K562 (cell line): Measurements from ENCODE around the gene ZNF668. TPM values are rescaled to one million over a fixed set of nuclear protein-coding genes. Genes with fewer than 3 reads are reported as not detected.

Experiments used
- CBFB ChIP-seq: sonication (generic); formaldehyde crosslinking; IDR thresholded peaks from 2 replicates; pipeline ENCODE4 v1.4.0; 2020; ENCODE audit warnings: mild to moderate bottlenecking, missing genetic modification reagents
- COPS2 ChIP-seq: fragments of 450-650 bp; conservative IDR thresholded peaks from 2 replicates; pipeline ENCODE4 v1.6.1; 2016; ENCODE audit warnings: mild to moderate bottlenecking, moderate library complexity
- ERF ChIP-seq: fragments of 450-650 bp; formaldehyde crosslinking; IDR thresholded peaks from 2 replicates; pipeline ENCODE4 v1.4.0; 2020; ENCODE audit warnings: mild to moderate bottlenecking, mixed read lengths
- ETV1 ChIP-seq: fragments of 450-650 bp; conservative IDR thresholded peaks from 2 replicates; pipeline ENCODE4 v1.6.1; 2016; ENCODE audit warnings: missing genetic modification characterization, control low read depth, low read depth, missing compliant biosample characterization
- HLTF ChIP-seq: fragments of 450-650 bp; IDR thresholded peaks from 2 replicates; pipeline ENCODE4 v1.6.1; 2016
- NCOA2 ChIP-seq, 2 experiments: fragments of 450-650 bp; IDR thresholded peaks; 2 replicates each; pipeline ENCODE4 v1.6.1; 2018; ENCODE audit warnings: mild to moderate bottlenecking in 2 of 2, moderate library complexity in 1 of 2; ENCODE audit not compliant: partially characterized antibody in 2 of 2
- NEUROD1 ChIP-seq: fragments of 150-350 bp; IDR thresholded peaks from 2 replicates; pipeline ENCODE4 v1.6.1; 2014; ENCODE audit warnings: borderline replicate concordance, low read length, low read depth; ENCODE audit not compliant: partially characterized antibody
- NFIC ChIP-seq: fragments of 450-650 bp; IDR thresholded peaks from 2 replicates; pipeline ENCODE4 v1.6.1; 2017; ENCODE audit warnings: mild to moderate bottlenecking, inconsistent platforms
- PHB ChIP-seq: fragments of 250-450 bp; sonication (Bioruptor Pico); IDR thresholded peaks from 2 replicates; pipeline ENCODE4 v1.5.0; 2021
- POLR2AphosphoS5 ChIP-seq: IDR thresholded peaks from 2 replicates; pipeline ENCODE4 v1.6.1; 2011; ENCODE audit warnings: mild to moderate bottlenecking, low read depth, low read length, moderate library complexity; ENCODE audit not compliant: control insufficient read depth, insufficient read depth
- POU5F1 ChIP-seq: fragments of 150-350 bp; IDR thresholded peaks from 2 replicates; pipeline ENCODE4 v1.6.1; 2014; ENCODE audit warnings: borderline replicate concordance, low read length, low read depth, mild to moderate bottlenecking; ENCODE audit not compliant: partially characterized antibody
- PTBP1 ChIP-seq: fragments of 200-400 bp; formaldehyde crosslinking; IDR thresholded peaks from 2 replicates; pipeline ENCODE4 v1.6.1; 2017; ENCODE audit warnings: low read depth, low read length
- SMARCA5 ChIP-seq: fragments of 450-650 bp; IDR thresholded peaks from 2 replicates; pipeline ENCODE4 v1.6.1; 2016
- SOX6 ChIP-seq: fragments of 450-650 bp; IDR thresholded peaks from 2 replicates; pipeline ENCODE4 v1.6.1; 2014; ENCODE audit warnings: mild to moderate bottlenecking
- ZNF134 ChIP-seq: fragments of 250-450 bp; sonication (Bioruptor Pico); conservative IDR thresholded peaks from 2 replicates; pipeline ENCODE4 v1.4.0; 2020
- ZNF140 ChIP-seq: fragments of 250-450 bp; sonication (Bioruptor Pico); IDR thresholded peaks from 2 replicates; pipeline ENCODE4 v1.8.0; 2021; ENCODE audit warnings: moderate library complexity, mild to moderate bottlenecking, inconsistent platforms
- ZNF347 ChIP-seq: fragments of 450-650 bp; formaldehyde crosslinking; IDR thresholded peaks from 2 replicates; pipeline ENCODE4 v1.4.0; 2020; ENCODE audit warnings: low read depth, mild to moderate bottlenecking, moderate library complexity
- ZNF445 ChIP-seq: fragments of 250-450 bp; sonication (Bioruptor Pico); IDR thresholded peaks from 2 replicates; pipeline ENCODE4 v1.4.0; 2020; ENCODE audit warnings: low read depth, mild to moderate bottlenecking, moderate library complexity
- ZNF586 ChIP-seq: fragments of 450-650 bp; formaldehyde crosslinking; conservative IDR thresholded peaks from 2 replicates; pipeline ENCODE4 v1.4.0; 2020; ENCODE audit warnings: mild to moderate bottlenecking, moderate library complexity
- ZNF644 ChIP-seq: fragments of 200-800 bp; sonication (Bioruptor generic); IDR thresholded peaks from 2 replicates; pipeline ENCODE4 v1.6.1; 2016; ENCODE audit warnings: low read depth, missing genetic modification characterization, missing compliant biosample characterization
- ZNF77 ChIP-seq: fragments of 250-450 bp; sonication (Bioruptor Pico); IDR thresholded peaks from 2 replicates; pipeline ENCODE4 v1.5.0; 2020
- polyA plus RNA-seq, 8 experiments: library from polyadenylated mRNA; depleted of rRNA in 4 of 8; stranded (reverse) in 5 of 8; unstranded in 3 of 8; fragments of >200 nt; fragmentation: Nextera tagmentation in 2 of 8; fragmentation: Illumina TruSeq in 1 of 8; extraction: Ambion mirVana in 2 of 8; extraction: Trizol in 1 of 8; gene quantifications; 2 replicates each; pipeline versions ENCODE4 v1.2.1 to v1.2.3, GENCODE V29; 2011 to 2014; ENCODE audit warnings: inconsistent platforms in 1 of 8, missing spikeins in 1 of 8
- total RNA-seq, 7 experiments: library from RNA; depleted of rRNA in 6 of 7; stranded (reverse); fragments of >200 nt in 6 of 7; fragmentation: Illumina TruSeq in 2 of 7; extraction: Trizol in 2 of 7; gene quantifications; 2 replicates each; pipeline versions ENCODE4 v1.2.1 to v1.2.3, GENCODE V29; 2011 to 2021; ENCODE audit warnings: low replicate concordance in 1 of 7
- TF ChIP-seq, protein P1 (sequence below): fragments of 250-450 bp; sonication (Bioruptor Pico); IDR thresholded peaks from 2 replicates; pipeline ENCODE4 v1.4.0; 2020; ENCODE audit warnings: mild to moderate bottlenecking
- TF ChIP-seq, protein P2 (sequence below): fragments of 150-350 bp; conservative IDR thresholded peaks from 2 replicates; pipeline ENCODE4 v1.6.1; 2014; ENCODE audit warnings: low read length
- TF ChIP-seq, protein P3 (sequence below): sonication (generic); formaldehyde crosslinking; IDR thresholded peaks from 2 replicates; pipeline ENCODE4 v1.8.1; 2023; ENCODE audit warnings: mild to moderate bottlenecking, missing genetic modification reagents

Gene ZNF668
- total and polyA plus RNA-seq, 9 of the 15 experiments (the other 6 are each of a cell fraction or from before 2014, with no cell fraction given): 0.04 to 15.3 (median 3.8) TPM; not detected in 1

DNA sequence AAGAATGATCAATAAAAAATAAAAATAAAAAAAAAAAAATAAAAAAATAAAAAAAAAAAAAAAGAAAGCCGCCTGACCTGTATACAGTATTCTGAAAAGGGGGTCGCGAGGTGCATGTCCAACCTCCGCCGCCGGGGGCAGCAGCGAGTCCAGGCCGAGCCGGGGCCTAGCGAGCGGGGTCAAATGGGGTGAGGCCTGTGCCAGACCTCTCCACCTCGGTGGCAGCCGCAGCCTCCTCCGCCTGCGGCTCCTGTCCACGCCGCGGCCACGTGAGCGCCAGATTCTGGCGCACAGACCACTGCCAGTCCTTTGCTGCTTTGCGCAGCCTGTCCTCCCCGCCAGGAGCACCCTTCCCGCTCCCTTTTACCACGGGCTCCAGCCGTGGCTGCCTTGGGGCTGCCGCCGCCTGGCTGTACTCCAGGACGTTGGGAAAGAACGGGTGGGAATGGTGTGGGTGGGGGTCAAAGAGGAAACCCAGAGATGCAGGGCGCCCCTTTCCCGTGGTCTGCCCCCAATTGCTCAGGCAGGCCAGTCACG, 31.7 kb upstream of the ZNF668 start (continued):
- TF ChIP-seq NFIC (peak; percentile 86), ZNF77 (CRISPR knock-in tag) (no peak), NEUROD1 (peak; percentile 79), ZNF445 (no peak), ZNF644 (tag) (no peak), ZNF586 (no peak), SOX6 (peak; percentile 70), SMARCA5 (no peak), PHB (CRISPR knock-in tag) (no peak), ZNF134 (CRISPR knock-in tag) (no peak), HLTF (peak; percentile 60; the same call in 1 of the 2 replicates), NCOA2 (IDR thresholded peaks at IDR 0.05; ENCODE audit: partially characterized antibody in 2 of 2) (no peak), POU5F1 (no peak), ZNF140 (CRISPR knock-in tag) (no peak), ERF (CRISPR knock-in tag) (peak; percentile 79; the same call in 1 of the 2 replicates), POLR2AphosphoS5 (no peak), ZNF347 (CRISPR knock-in tag) (no peak), COPS2 (no peak), CBFB (CRISPR knock-in tag) (0 out of 2 replicates have a peak, but pooled peaks have one; percentile 46), PTBP1 (0 out of 2 replicates have a peak, but pooled peaks have one; percentile 19), ETV1 (tag) (peak; percentile 44; the same call in 1 of the 2 replicates)
- TF ChIP-seq, protein P1, sequence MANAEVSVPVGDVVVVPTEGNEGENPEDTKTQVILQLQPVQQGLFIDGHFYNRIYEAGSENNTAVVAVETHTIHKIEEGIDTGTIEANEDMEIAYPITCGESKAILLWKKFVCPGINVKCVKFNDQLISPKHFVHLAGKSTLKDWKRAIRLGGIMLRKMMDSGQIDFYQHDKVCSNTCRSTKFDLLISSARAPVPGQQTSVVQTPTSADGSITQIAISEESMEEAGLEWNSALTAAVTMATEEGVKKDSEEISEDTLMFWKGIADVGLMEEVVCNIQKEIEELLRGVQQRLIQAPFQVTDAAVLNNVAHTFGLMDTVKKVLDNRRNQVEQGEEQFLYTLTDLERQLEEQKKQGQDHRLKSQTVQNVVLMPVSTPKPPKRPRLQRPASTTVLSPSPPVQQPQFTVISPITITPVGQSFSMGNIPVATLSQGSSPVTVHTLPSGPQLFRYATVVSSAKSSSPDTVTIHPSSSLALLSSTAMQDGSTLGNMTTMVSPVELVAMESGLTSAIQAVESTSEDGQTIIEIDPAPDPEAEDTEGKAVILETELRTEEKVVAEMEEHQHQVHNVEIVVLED (CRISPR knock-in tag): peak; percentile 36
- TF ChIP-seq, protein P2, sequence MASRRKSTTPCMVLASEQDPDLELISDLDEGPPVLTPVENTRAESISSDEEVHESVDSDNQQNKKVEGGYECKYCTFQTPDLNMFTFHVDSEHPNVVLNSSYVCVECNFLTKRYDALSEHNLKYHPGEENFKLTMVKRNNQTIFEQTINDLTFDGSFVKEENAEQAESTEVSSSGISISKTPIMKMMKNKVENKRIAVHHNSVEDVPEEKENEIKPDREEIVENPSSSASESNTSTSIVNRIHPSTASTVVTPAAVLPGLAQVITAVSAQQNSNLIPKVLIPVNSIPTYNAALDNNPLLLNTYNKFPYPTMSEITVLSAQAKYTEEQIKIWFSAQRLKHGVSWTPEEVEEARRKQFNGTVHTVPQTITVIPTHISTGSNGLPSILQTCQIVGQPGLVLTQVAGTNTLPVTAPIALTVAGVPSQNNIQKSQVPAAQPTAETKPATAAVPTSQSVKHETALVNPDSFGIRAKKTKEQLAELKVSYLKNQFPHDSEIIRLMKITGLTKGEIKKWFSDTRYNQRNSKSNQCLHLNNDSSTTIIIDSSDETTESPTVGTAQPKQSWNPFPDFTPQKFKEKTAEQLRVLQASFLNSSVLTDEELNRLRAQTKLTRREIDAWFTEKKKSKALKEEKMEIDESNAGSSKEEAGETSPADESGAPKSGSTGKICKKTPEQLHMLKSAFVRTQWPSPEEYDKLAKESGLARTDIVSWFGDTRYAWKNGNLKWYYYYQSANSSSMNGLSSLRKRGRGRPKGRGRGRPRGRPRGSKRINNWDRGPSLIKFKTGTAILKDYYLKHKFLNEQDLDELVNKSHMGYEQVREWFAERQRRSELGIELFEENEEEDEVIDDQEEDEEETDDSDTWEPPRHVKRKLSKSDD: no peak
- TF ChIP-seq, protein P3, sequence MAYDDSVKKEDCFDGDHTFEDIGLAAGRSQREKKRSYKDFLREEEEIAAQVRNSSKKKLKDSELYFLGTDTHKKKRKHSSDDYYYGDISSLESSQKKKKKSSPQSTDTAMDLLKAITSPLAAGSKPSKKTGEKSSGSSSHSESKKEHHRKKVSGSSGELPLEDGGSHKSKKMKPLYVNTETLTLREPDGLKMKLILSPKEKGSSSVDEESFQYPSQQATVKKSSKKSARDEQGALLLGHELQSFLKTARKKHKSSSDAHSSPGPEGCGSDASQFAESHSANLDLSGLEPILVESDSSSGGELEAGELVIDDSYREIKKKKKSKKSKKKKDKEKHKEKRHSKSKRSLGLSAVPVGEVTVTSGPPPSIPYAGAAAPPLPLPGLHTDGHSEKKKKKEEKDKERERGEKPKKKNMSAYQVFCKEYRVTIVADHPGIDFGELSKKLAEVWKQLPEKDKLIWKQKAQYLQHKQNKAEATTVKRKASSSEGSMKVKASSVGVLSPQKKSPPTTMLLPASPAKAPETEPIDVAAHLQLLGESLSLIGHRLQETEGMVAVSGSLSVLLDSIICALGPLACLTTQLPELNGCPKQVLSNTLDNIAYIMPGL: 0 out of 2 replicates have a peak, but pooled peaks have one; percentile 28
